ENCODE measurements around the gene RASA4B.
"Not testable (repeated sequence)": the region's sequence is repeated elsewhere in the genome, so short reads cannot be mapped to it uniquely, and the experiment has no call there.

GRCh38 chr7:102479209-102479584, 38.4 kb downstream of the RASA4B start:
- TF ChIP-seq CTCF (optimal IDR thresholded peaks at IDR 0.05 in 1 of 3, IDR thresholded peaks at IDR 0.05 in 1 of 3, conservative IDR thresholded peaks at IDR 0.05 in 1 of 3; ENCODE audit: extremely low read depth in 1 of 3, insufficient read depth in 2 of 3, low read length in 3 of 3); EZH2 (IDR thresholded peaks at IDR 0.05; ENCODE audit: low read length): not testable (repeated sequence)
